Ovary (tissue), 3 donors: Measurements from ENCODE around the gene OR2T35.
"Not testable (repeated sequence)": the region's sequence is repeated elsewhere in the genome, so short reads cannot be mapped to it uniquely, and the experiment has no call there.

Experiments used
- CTCF ChIP-seq, 3 donors: fragments of 450-650 bp in 2 of 3; fragments of 200-600 bp in 1 of 3; IDR thresholded peaks; one replicate each; pipeline versions ENCODE4 v1.5.1 to v1.8.0; 2016 to 2022; ENCODE audit warnings: antibody characterized with exemption in 3 of 3, mild to moderate bottlenecking in 1 of 3
- EP300 ChIP-seq: sonication (generic); formaldehyde crosslinking; IDR thresholded peaks from one replicate; pipeline ENCODE4 v1.6.1; 2017; ENCODE audit warnings: antibody characterized with exemption
- POLR2A ChIP-seq: fragments of 450-650 bp; IDR thresholded peaks from one replicate; pipeline ENCODE4 v1.6.1; 2017; ENCODE audit warnings: antibody characterized with exemption, mild to moderate bottlenecking, moderate library complexity
- donor health status: DM: no; HTN: no; CAD: no.

DNA sequence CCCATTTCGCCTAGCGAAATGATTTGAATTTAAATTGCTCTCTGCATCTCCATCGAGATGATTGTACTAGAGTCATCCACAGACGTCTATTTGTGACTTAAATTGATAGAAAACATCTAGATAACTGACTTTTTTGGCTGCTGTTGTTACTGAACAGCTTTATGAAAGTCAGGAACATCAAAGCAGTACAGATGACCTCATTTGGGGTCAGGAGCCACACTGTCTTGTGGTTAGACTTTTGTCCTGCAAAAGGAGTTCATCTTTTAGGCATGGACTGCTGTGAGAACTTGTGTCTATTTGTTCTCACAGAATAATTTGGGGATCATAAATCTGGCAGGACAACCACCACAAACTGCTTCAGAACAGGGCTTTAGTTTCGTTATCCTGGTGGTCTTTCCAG is 5.4 kb downstream of the OR2T35 start:
- not testable (repeated sequence) for TF ChIP-seq POLR2A; CTCF (IDR thresholded peaks at IDR 0.05); EP300
